ENCODE results near the gene F3. TPM values are rescaled to one million over a fixed set of nuclear protein-coding genes. Genes with fewer than 3 reads are reported as not detected.

Gene F3
- polyA plus RNA-seq, 1 of the 3 experiments (the other 2 are of a cell fraction) = 1.8 TPM

GRCh38 chr1:94562519-94563260 is 21.1 kb upstream of the F3 start:
- Histone ChIP-seq H3K27ac (ENCODE audit: low read depth in 2 of 2, low read length in 1 of 2) (no peak overlapping the region), H2AFZ (ENCODE audit: low read depth) (no peak overlapping the region), H4K20me1 (ENCODE audit: insufficient read depth) (no peaks in the 10 kb centered on the region), H3K9me2 (no peaks in the 10 kb centered on the region), H3K9ac (no peak overlapping the region), H3K9me3 (no peaks in the 10 kb centered on the region), H3K79me2 (ENCODE audit: insufficient read depth) (no peaks in the 10 kb centered on the region), H3K4me1 (ENCODE audit: control insufficient read depth in 1 of 2, insufficient read depth in 2 of 2, low read depth in 1 of 2, low read length in 1 of 2) (no peaks in the 10 kb centered on the region), H3K4me3 (ENCODE audit: low read depth in 2 of 2, low read length in 1 of 2) (no peak overlapping the region), H3K4me2 (no peak overlapping the region), H3F3A (replicated peaks; ENCODE audit: insufficient read depth) (no peaks in the 10 kb centered on the region), H3K36me3 (replicated peaks in 1 of 2; ENCODE audit: control insufficient read depth in 1 of 2, insufficient read depth in 2 of 2, low read length in 1 of 2) (no peaks in the 10 kb centered on the region), H3K27me3 (ENCODE audit: insufficient read depth) (no peaks in the 10 kb centered on the region)
- CTCF ChIA-PET = interaction anchor here (0.8 kb wide), 1 partner anchor 13 kb away, joined by 3 read pairs; no protein-coding TSS in a partner anchor
- whole genome bisulfite sequencing (ENCODE audit: low lambda C conversion rate) = 67% methylated on average over 11 of the region's 12 CpGs
- POLR2A ChIA-PET = no interaction called here
- TF ChIP-seq YY1 (IDR thresholded peaks at IDR 0.05; ENCODE audit: low read depth) = no peak
- TF ChIP-seq, protein P1, sequence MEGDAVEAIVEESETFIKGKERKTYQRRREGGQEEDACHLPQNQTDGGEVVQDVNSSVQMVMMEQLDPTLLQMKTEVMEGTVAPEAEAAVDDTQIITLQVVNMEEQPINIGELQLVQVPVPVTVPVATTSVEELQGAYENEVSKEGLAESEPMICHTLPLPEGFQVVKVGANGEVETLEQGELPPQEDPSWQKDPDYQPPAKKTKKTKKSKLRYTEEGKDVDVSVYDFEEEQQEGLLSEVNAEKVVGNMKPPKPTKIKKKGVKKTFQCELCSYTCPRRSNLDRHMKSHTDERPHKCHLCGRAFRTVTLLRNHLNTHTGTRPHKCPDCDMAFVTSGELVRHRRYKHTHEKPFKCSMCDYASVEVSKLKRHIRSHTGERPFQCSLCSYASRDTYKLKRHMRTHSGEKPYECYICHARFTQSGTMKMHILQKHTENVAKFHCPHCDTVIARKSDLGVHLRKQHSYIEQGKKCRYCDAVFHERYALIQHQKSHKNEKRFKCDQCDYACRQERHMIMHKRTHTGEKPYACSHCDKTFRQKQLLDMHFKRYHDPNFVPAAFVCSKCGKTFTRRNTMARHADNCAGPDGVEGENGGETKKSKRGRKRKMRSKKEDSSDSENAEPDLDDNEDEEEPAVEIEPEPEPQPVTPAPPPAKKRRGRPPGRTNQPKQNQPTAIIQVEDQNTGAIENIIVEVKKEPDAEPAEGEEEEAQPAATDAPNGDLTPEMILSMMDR (IDR thresholded peaks at IDR 0.05) = no peak
- TF ChIP-seq SMC3 (IDR thresholded peaks at IDR 0.05; ENCODE audit: low read depth, low read length) = no peak
- TF ChIP-seq TAF1 (IDR thresholded peaks at IDR 0.05; ENCODE audit: borderline replicate concordance, low read depth, low read length) = no peak
- TF ChIP-seq EP300 (IDR thresholded peaks at IDR 0.05; ENCODE audit: borderline replicate concordance in 1 of 2, low read depth in 1 of 2, low read length in 1 of 2) = no peak
- TF ChIP-seq, protein P2, sequence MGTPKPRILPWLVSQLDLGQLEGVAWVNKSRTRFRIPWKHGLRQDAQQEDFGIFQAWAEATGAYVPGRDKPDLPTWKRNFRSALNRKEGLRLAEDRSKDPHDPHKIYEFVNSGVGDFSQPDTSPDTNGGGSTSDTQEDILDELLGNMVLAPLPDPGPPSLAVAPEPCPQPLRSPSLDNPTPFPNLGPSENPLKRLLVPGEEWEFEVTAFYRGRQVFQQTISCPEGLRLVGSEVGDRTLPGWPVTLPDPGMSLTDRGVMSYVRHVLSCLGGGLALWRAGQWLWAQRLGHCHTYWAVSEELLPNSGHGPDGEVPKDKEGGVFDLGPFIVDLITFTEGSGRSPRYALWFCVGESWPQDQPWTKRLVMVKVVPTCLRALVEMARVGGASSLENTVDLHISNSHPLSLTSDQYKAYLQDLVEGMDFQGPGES (IDR thresholded peaks at IDR 0.05; ENCODE audit: low read depth, low read length) = no peak
- TF ChIP-seq GATA2 (CRISPR knock-in tag; IDR thresholded peaks at IDR 0.05) = no peak
- TF ChIP-seq, protein P3, sequence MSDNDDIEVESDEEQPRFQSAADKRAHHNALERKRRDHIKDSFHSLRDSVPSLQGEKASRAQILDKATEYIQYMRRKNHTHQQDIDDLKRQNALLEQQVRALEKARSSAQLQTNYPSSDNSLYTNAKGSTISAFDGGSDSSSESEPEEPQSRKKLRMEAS (IDR thresholded peaks at IDR 0.05; ENCODE audit: low read depth) = no peak
- no peak for TF ChIP-seq NRF1 (IDR thresholded peaks at IDR 0.05; ENCODE audit: low read depth, low read length)
- DNase-seq = no peak

DNA sequence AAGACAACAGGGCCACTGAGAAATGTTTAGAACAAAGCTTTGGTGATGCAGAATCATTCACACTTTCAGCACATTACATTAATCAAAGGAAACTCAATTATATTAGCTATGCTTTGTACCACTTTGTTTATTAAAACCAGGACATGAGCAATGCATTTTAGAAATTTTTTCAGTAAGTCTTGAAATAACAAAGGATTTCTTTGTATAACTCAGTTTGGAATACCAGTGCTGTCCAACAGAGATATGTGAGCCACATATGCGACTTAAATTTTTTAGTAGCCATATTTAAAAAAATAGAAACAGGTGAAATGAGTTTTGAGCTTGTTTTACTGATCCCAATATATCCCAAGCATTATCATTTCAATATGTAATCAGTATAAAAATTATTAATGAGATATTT is 18.8 kb upstream of the F3 start:
- H3K36me3 ChIP-seq (replicated peaks in 1 of 2; ENCODE audit: control insufficient read depth in 1 of 2, insufficient read depth in 2 of 2, low read length in 1 of 2) = no peaks in the 10 kb centered on the region
- H3K4me1 ChIP-seq (ENCODE audit: control insufficient read depth in 1 of 2, insufficient read depth in 2 of 2, low read depth in 1 of 2, low read length in 1 of 2) = peaks cover 0 to 2% of the 10 kb centered on the region in 2 experiments; a peak in 1 of 4 replicates
- no peak overlapping the region for H3K4me2 ChIP-seq
- no peak overlapping the region for H3K4me3 ChIP-seq (ENCODE audit: low read depth in 2 of 2, low read length in 1 of 2)
- no peak overlapping the region for H2AFZ ChIP-seq (ENCODE audit: low read depth)
- H3K9ac ChIP-seq = no peak overlapping the region
- WGBS (ENCODE audit: low lambda C conversion rate) = 74% methylated on average over 1 of the region's 1 CpG
- no peaks in the 10 kb centered on the region for H3K27me3 ChIP-seq (ENCODE audit: insufficient read depth)
- no peaks in the 10 kb centered on the region for H4K20me1 ChIP-seq (ENCODE audit: insufficient read depth)
- no peaks in the 10 kb centered on the region for H3K79me2 ChIP-seq (ENCODE audit: insufficient read depth)
- ChIA-PET POLR2A (no interaction called here), CTCF (no interaction called here)
- no peak overlapping the region for H3K27ac ChIP-seq (ENCODE audit: low read depth in 2 of 2, low read length in 1 of 2)
- H3F3A ChIP-seq (replicated peaks; ENCODE audit: insufficient read depth) = no peaks in the 10 kb centered on the region
- DNase-seq = no peak
- no peaks in the 10 kb centered on the region for H3K9me3 ChIP-seq
- no peaks in the 10 kb centered on the region for H3K9me2 ChIP-seq
- TF ChIP-seq, protein P1 (IDR thresholded peaks at IDR 0.05) = no peak
- TF ChIP-seq USF1 (IDR thresholded peaks at IDR 0.05; ENCODE audit: borderline replicate concordance, low read depth) = no peak
- no peak for TF ChIP-seq FOSL2 (IDR thresholded peaks at IDR 0.05; ENCODE audit: borderline replicate concordance, low read depth)
- no peak for TF ChIP-seq NRF1 (IDR thresholded peaks at IDR 0.05; ENCODE audit: low read depth, low read length)
- no peak for TF ChIP-seq NFIC (IDR thresholded peaks at IDR 0.05; ENCODE audit: borderline replicate concordance)
- TF ChIP-seq, protein P3 (IDR thresholded peaks at IDR 0.05; ENCODE audit: low read depth) = no peak
- TF ChIP-seq EZH2phosphoT487 (IDR thresholded peaks at IDR 0.05; ENCODE audit: borderline replicate concordance, low read depth) = no peak
- no peak for TF ChIP-seq REST (IDR thresholded peaks at IDR 0.05; ENCODE audit: low read depth, low read length)
